Putamen (tissue), 1 donor: ENCODE data around the gene SERPING1.
A peak's percentile ranks its signal among the peaks of the same experiment; 100 is the strongest.

Experiments used
- DNase-seq: peaks from one replicate; pipeline ENCODE4 v3.0.0-alpha.2; 2016; ENCODE audit warnings: low spot score

Gene SERPING1

DNA sequence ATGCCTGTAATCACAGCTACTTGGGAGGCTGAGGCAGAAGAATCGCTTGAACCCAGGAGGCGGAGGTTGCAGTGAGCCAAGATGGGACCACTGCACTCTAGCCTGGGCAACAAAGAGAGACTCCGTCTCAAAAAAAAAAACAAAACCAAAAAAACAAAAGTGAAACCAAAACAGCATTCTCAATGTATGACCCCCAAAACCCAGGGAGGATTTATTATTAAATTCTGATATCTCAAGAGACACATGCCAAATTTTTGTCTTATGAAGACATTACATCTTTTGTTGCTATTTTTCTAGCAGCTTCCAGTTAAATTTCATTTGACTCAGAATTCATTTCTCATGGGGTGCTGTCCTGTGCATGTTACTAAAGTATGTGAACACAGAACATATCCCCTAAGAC, 55.2 kb downstream of the SERPING1 start:
- no peak for DNase-seq

DNA sequence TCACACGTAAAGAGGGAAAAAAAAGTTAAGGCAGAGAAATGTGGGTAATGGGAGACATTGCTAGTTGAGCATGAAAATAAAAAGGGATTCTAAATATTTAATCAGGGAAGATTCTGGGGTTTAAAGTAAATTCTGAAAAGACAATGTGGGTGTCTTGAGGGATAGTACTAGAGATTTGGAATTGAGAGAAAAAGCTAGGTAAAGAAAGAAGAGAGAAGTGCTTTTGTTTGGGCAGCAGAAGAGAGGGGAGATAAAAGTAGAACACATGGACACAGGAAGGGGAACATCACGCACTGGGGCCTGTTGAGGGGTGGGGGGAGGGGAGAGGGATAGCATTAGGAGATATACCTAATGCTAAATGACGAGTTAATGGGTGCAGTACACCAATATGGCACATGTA, 55.7 kb downstream of the SERPING1 start:
- no peak for DNase-seq

DNA sequence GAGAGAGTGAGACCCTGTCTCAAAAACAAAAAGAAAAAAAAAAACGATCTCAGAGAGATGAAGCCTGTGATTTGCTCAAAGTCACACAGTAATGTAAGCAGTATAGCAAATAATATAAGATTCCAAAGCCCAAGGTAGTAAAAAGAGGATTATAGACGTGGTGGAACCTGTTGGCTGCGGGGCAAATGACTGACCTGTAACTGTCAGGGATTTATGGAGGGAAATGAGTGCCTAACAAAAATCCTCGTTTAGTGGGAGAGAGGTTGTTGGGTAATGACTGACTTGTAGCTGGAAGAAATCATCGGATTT, 59.4 kb downstream of the SERPING1 start:
- no peak for DNase-seq

DNA sequence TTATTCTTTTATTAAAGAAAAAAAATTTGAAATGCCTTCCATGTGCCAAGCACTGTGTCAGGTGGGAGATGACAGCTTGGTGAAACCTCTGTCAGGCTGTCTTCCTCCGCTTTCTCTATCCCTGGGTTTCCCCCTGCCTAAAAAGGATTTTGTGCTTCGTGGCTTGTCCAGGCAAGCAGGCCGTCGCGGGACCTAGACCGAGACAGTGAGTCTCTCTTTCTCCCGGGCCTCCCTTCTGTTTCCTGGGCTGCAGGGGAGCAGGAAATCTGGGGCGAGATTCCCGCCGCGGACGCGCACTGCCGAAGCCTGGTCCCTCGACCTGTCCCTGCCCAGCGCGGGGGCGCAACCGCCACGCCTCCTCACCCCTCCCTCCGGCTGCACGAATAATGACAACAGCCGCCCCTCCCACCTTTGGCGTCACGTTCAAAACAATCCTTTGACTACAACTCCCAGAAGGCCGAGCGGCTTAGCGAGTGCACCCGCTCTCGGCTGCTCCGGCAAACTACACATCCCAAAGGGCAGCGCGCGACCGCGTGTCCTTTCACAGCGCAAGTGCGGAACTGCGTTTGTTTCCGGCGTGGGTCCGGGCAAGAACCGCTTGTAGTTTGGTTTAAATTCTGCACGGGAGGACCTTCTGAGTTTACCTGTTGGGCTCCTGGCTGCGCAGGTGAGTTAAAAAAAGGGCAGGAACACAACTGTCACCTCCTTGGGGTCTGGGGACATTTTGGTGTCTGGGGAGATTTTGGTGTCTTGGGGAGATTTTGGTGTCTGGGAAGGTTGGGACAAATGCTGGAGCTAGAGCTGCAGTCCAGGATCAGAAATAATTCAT, 59.9 kb downstream of the SERPING1 start, which contains the start of gene CLP1:
Gene CLP1, plus strand, starts transcription at position 569 of the 829 bp plus-strand sequence. CDS start 1,715 bp downstream, outside the sequence.
- DNase-seq: peak; percentile 99

DNA sequence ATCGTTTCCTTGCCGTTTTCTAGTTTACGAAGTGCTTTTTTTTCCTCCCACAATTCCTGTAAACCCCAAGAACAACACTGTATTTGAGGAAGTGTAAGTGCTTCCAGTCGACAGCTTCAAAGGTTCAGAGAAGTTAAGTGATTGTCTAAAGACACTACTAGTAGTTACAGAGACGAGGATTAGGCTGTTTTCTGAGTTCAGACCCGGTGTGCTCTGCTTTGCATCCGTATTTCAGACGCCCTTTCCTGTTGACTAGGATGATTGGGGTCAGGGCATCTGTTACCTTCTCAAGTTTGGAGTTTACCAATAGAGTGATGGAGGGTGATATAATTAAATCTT, 60.5 kb downstream of the SERPING1 start:
- no peak for DNase-seq

DNA sequence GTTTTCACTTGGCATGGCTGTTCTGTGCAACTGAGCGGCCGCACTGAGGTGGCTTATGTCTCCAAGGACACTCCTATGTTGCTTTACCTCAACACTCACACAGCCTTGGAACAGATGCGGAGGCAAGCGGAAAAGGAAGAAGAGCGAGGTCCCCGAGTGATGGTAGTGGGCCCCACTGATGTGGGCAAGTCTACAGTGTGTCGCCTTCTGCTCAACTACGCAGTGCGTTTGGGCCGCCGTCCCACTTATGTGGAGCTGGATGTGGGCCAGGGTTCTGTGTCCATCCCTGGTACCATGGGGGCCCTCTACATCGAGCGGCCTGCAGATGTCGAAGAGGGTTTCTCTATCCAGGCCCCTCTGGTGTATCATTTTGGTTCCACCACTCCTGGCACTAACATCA, 62.2 kb downstream of the SERPING1 start:
- DNase-seq: no peak

DNA sequence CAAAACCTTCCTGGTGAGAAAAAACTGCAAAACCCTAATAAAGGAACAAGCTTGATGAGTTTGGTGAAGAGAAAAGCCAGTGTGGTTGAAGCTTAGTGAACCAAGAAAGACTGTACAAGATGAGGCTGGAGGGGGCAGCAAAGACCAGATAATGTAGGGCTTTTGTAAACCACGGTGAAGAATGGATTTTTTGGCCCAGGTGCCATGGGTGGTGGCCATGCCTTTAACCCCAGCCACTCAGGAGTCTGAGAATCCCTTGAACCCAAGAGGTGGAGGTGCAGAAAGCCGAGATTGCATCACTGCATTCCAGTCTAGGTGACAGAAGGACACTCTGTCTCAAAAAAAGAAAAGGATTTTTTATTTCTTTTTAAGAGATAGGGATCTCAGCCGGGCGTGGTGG, 65.4 kb downstream of the SERPING1 start:
- no peak for DNase-seq

DNA sequence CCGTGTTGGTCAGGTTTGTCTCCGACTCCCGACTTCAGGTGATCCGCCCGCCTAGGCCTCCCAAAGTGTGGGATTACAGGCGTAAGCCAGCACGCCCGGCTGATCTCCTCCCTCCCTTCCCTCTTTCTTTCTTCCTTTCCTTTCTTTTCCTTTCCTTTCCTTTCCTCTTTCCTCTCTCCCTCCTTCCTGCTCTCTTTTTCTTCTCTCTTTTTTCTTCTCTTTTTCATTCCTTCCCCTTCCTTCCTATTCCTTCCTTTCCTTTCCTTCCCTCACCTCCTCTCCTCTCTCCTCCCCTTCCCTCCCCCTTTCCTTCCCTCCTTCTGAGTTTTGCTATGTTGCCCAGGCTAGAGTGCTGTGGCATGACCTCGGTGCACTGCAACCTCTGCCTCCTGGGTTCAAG, 66.5 kb downstream of the SERPING1 start:
- DNase-seq: no peak
